Posterior vena cava (tissue), 2 donors: ENCODE data around the gene CDY1B. TPM values are rescaled to one million over a fixed set of nuclear protein-coding genes. Genes with fewer than 3 reads are reported as not detected.
"Not testable (repeated sequence)": the region's sequence is repeated elsewhere in the genome, so short reads cannot be mapped to it uniquely, and the experiment has no call there.

Experiments
- DNase-seq: peaks from one replicate; pipeline ENCODE4 v3.0.0-alpha.2; 2020; ENCODE audit warnings: low spot score
- intact Hi-C, 2 donors: fragments of 100-400 bp; cut with DNase I; formaldehyde crosslinking; loops; one replicate each; pipeline versions ENCODE4 v1.14.1 to v1.14.2; 2022 to 2023
- long read RNA-seq, 2 donors: library from polyadenylated mRNA; unstranded; transcript quantifications; one replicate each; pipeline ENCODE4 v2.0.0, GENCODE V29; 2020 to 2021
- total RNA-seq, 2 donors: library from RNA; stranded (reverse); fragmentation: NEBNext Ultra II Directional; extraction: Animal tissue kit (Norgen Biotek cat#: 25700); gene quantifications; one replicate each; pipeline ENCODE4 v1.2.1, GENCODE V29; 2021
- donor health status: DM: yes; HTN: yes; CAD: no.
- donor health status: DM: yes; HTN: yes; CAD: no.

Gene CDY1B
- total RNA-seq = not detected
- long read RNA-seq, donor 1 = 0 reads
- long read RNA-seq, donor 2 = 0 reads

GRCh38 chrY:24047919-24048318 lies at the start of gene CDY1B:
TSS of gene CDY1B (minus strand) at chrY:24048019. CDS start at chrY:24047688, 331 bp downstream.
- DNase-seq, intact Hi-C loops: not testable (repeated sequence)

GRCh38 chrY:24049525-24049924 lies 1.7 kb upstream of the CDY1B start:
- DNase-seq, intact Hi-C loops: not testable (repeated sequence)

- intact Hi-C loops, DNase-seq: not testable (repeated sequence)
Observed at GRCh38 chrY:24043209-24043608, 4.6 kb downstream of the CDY1B start.

GRCh38 chrY:24039008-24039718 lies 8.7 kb downstream of the CDY1B start:
- intact Hi-C loops, DNase-seq: not testable (repeated sequence)

GRCh38 chrY:24026212-24027103 lies 21.4 kb downstream of the CDY1B start:
- intact Hi-C loops = not testable (repeated sequence)

More at GRCh38 chrY:24026212-24027103, 21.4 kb downstream of the CDY1B start:
- not testable (repeated sequence) for DNase-seq
